Astrocyte (in vitro differentiated cells and primary cell): ENCODE results near the gene MYOZ1. TPM values are rescaled to one million over a fixed set of nuclear protein-coding genes. Genes with fewer than 3 reads are reported as not detected.

Experiments
- DNase-seq: peaks from one replicate; pipeline ENCODE4 v3.0.0-alpha.2; 2010; ENCODE audit warnings: low read depth
- FAIRE-seq: peaks from 2 replicates; lab custom pipeline; 2011; peaks lifted over from hg19 to GRCh38; lab: Jason Lieb, UNC
- H2AFZ ChIP-seq: 2 replicates; pipeline ENCODE4 v1.6.0; 2012; ENCODE audit warnings: low read depth, low read length, inconsistent platforms
- H3K27ac ChIP-seq: 2 replicates; pipeline ENCODE4 v1.5.1; 2011; ENCODE audit warnings: low read depth, low read length, inconsistent platforms
- H3K27me3 ChIP-seq: 2 replicates; pipeline ENCODE4 v1.6.0; 2011; ENCODE audit warnings: low read length, inconsistent platforms; ENCODE audit not compliant: insufficient read depth
- H3K36me3 ChIP-seq: 2 replicates; pipeline ENCODE4 v1.5.1; 2011; ENCODE audit warnings: low read length, inconsistent platforms; ENCODE audit not compliant: insufficient read depth
- H3K4me1 ChIP-seq: 2 replicates; pipeline ENCODE4 v1.5.1; 2011; ENCODE audit warnings: low read length, inconsistent platforms; ENCODE audit not compliant: insufficient read depth
- H3K4me2 ChIP-seq: 2 replicates; pipeline ENCODE4 v1.6.0; 2012; ENCODE audit warnings: low read length, inconsistent platforms
- H3K4me3 ChIP-seq: 2 replicates; pipeline ENCODE4 v1.5.1; 2011; ENCODE audit warnings: low read depth, mild to moderate bottlenecking, low read length, inconsistent platforms; ENCODE audit not compliant: insufficient read depth
- H3K79me2 ChIP-seq: 2 replicates; pipeline ENCODE4 v1.6.0; 2012; ENCODE audit warnings: mild to moderate bottlenecking, low read length, inconsistent platforms; ENCODE audit not compliant: insufficient read depth
- H3K9ac ChIP-seq: 2 replicates; pipeline ENCODE4 v1.6.0; 2012; ENCODE audit warnings: mild to moderate bottlenecking, low read length, inconsistent platforms
- H3K9me3 ChIP-seq: 2 replicates; pipeline ENCODE4 v1.5.1; 2012; ENCODE audit warnings: low read depth, mild to moderate bottlenecking, low read length, inconsistent platforms; ENCODE audit not compliant: insufficient read depth
- H4K20me1 ChIP-seq: 2 replicates; pipeline ENCODE4 v1.6.0; 2012; ENCODE audit warnings: low read length, inconsistent platforms; ENCODE audit not compliant: insufficient read depth
- H3K27ac Mint-ChIP-seq: one replicate; pipeline ENCODE4 v1.8.0; 2021; ENCODE audit warnings: mild to moderate bottlenecking, mixed read lengths; ENCODE audit not compliant: unreplicated experiment
- H3K27me3 Mint-ChIP-seq: one replicate; pipeline ENCODE4 v1.8.0; 2021; ENCODE audit warnings: low read depth, mixed read lengths; ENCODE audit not compliant: unreplicated experiment
- H3K36me3 Mint-ChIP-seq: one replicate; pipeline ENCODE4 v1.8.0; 2021; ENCODE audit warnings: low read depth, mixed read lengths; ENCODE audit not compliant: unreplicated experiment
- H3K4me1 Mint-ChIP-seq: one replicate; pipeline ENCODE4 v1.8.0; 2021; ENCODE audit warnings: low read depth, mixed read lengths; ENCODE audit not compliant: unreplicated experiment
- H3K4me3 Mint-ChIP-seq: one replicate; pipeline ENCODE4 v1.8.0; 2021; ENCODE audit warnings: mild to moderate bottlenecking, moderate library complexity, mixed read lengths; ENCODE audit not compliant: unreplicated experiment
- H3K9me3 Mint-ChIP-seq: one replicate; pipeline ENCODE4 v1.8.0; 2021; ENCODE audit warnings: mild to moderate bottlenecking, mixed read lengths; ENCODE audit not compliant: unreplicated experiment
- CTCF ChIP-seq: IDR thresholded peaks from 2 replicates; pipeline ENCODE4 v1.5.1; 2011; ENCODE audit warnings: low read depth, mild to moderate bottlenecking, inconsistent platforms, low read length, moderate library complexity; ENCODE audit not compliant: insufficient read depth
- EZH2 ChIP-seq: IDR thresholded peaks from 2 replicates; pipeline ENCODE4 v1.6.1; 2012; ENCODE audit warnings: mild to moderate bottlenecking, low read length, inconsistent platforms; ENCODE audit not compliant: insufficient read depth
- total RNA-seq: library from RNA; stranded (reverse); gene quantifications from 2 replicates; pipeline ENCODE4 v1.2.1, GENCODE V29; 2021

Gene MYOZ1
- total RNA-seq, 1 donor from 2014 or later: 2.2 TPM

- H3K27ac ChIP-seq: no peak overlapping the region
- no peak for FAIRE-seq
- Mint-ChIP-seq H3K27ac (peak overlapping the region; percentile 89), H3K9me3 (peaks cover 2% of the 10 kb centered on the region), H3K27me3 (no peaks in the 10 kb centered on the region), H3K4me1 (peaks cover 23% of the 10 kb centered on the region), H3K36me3 (no peaks in the 10 kb centered on the region), H3K4me3 (no peak overlapping the region)
- TF ChIP-seq EZH2 (no peak), CTCF (no peak)
- peaks cover 9% of the 10 kb centered on the region for H3K4me1 ChIP-seq
- peak; percentile 39 for DNase-seq
- no peaks in the 10 kb centered on the region for H3K79me2 ChIP-seq
- no peak overlapping the region for H3K4me3 ChIP-seq
- H2AFZ ChIP-seq: no peak overlapping the region
- no peaks in the 10 kb centered on the region for H4K20me1 ChIP-seq
- H3K9ac ChIP-seq: no peak overlapping the region
- H3K36me3 ChIP-seq: no peaks in the 10 kb centered on the region
- H3K4me2 ChIP-seq: no peak overlapping the region
- no peaks in the 10 kb centered on the region for H3K9me3 ChIP-seq
- no peaks in the 10 kb centered on the region for H3K27me3 ChIP-seq
These were observed 55.9 kb downstream of the MYOZ1 start for GRCh38 chr10:73585327-73585726.

GRCh38 chr10:73584737-73585136 is 56.5 kb downstream of the MYOZ1 start:
- Histone ChIP-seq H4K20me1 (no peaks in the 10 kb centered on the region), H3K4me3 (no peak overlapping the region), H3K27ac (no peak overlapping the region), H3K9me3 (no peaks in the 10 kb centered on the region), H3K27me3 (no peaks in the 10 kb centered on the region), H2AFZ (no peak overlapping the region), H3K36me3 (no peaks in the 10 kb centered on the region), H3K4me1 (peaks cover 9% of the 10 kb centered on the region), H3K79me2 (no peaks in the 10 kb centered on the region), H3K9ac (no peak overlapping the region), H3K4me2 (no peak overlapping the region)
- no peaks in the 10 kb centered on the region for H3K27me3 Mint-ChIP-seq
- H3K4me1 Mint-ChIP-seq: peaks cover 23% of the 10 kb centered on the region
- TF ChIP-seq EZH2 (no peak), CTCF (no peak)
- H3K4me3 Mint-ChIP-seq: peak overlapping the region; percentile 15
- H3K9me3 Mint-ChIP-seq: peaks cover 2% of the 10 kb centered on the region
- DNase-seq: peak; percentile 37
- no peak for FAIRE-seq
- peak overlapping the region; percentile 89 for H3K27ac Mint-ChIP-seq
- no peaks in the 10 kb centered on the region for H3K36me3 Mint-ChIP-seq

- no peaks in the 10 kb centered on the region for H4K20me1 ChIP-seq
- no peak overlapping the region for H3K4me3 Mint-ChIP-seq
These were observed 59.4 kb downstream of the MYOZ1 start for GRCh38 chr10:73581918-73582317.

More at GRCh38 chr10:73581918-73582317, 59.4 kb downstream of the MYOZ1 start:
- Histone ChIP-seq H3K4me1 (peaks cover 10% of the 10 kb centered on the region), H3K27ac (no peak overlapping the region), H2AFZ (no peak overlapping the region), H3K9ac (no peak overlapping the region), H3K27me3 (no peaks in the 10 kb centered on the region), H3K36me3 (no peaks in the 10 kb centered on the region), H3K79me2 (no peaks in the 10 kb centered on the region), H3K9me3 (no peaks in the 10 kb centered on the region), H3K4me2 (no peak overlapping the region), H3K4me3 (no peak overlapping the region)
- peaks cover 26% of the 10 kb centered on the region for H3K4me1 Mint-ChIP-seq
- DNase-seq: no peak
- peaks cover 2% of the 10 kb centered on the region for H3K9me3 Mint-ChIP-seq
- TF ChIP-seq CTCF (no peak), EZH2 (no peak)
- peak overlapping the region; percentile 60 for H3K27ac Mint-ChIP-seq
- no peaks in the 10 kb centered on the region for H3K27me3 Mint-ChIP-seq
- FAIRE-seq: no peak
- peaks cover 1% of the 10 kb centered on the region for H3K36me3 Mint-ChIP-seq

Other genes starting within 250 kb of the MYOZ1 start
- gene ANXA7, start 227.4 kb downstream of the MYOZ1 start, total RNA-seq: 74.7 and 79.6 TPM in 2 replicates
- 0.87 and 1.1 TPM in 2 replicates for gene MSS51, start 207.9 kb downstream of the MYOZ1 start, total RNA-seq
- 29.2 and 30.8 TPM in 2 replicates for gene PPP3CB, start 145.4 kb downstream of the MYOZ1 start, total RNA-seq
- gene USP54, start 50.1 kb downstream of the MYOZ1 start, total RNA-seq: 70.4 and 85.9 TPM in 2 replicates
- gene SYNPO2L, start 14.6 kb upstream of the MYOZ1 start, total RNA-seq: 1.0 and 1.2 TPM in 2 replicates
- 3.4 and 5.1 TPM in 2 replicates for gene AGAP5, start 56.6 kb upstream of the MYOZ1 start, total RNA-seq
- 96.1 and 99.0 TPM in 2 replicates for gene SEC24C, start 102.9 kb upstream of the MYOZ1 start, total RNA-seq
- 24.0 and 25.3 TPM in 2 replicates for gene CHCHD1, start 140.6 kb upstream of the MYOZ1 start, total RNA-seq
- gene ZSWIM8, start 144.1 kb upstream of the MYOZ1 start, total RNA-seq: 70.2 and 70.7 TPM in 2 replicates
- gene NDST2, start 170.1 kb upstream of the MYOZ1 start, total RNA-seq: 16.2 and 21.5 TPM in 2 replicates
- gene CAMK2G, start 233.1 kb upstream of the MYOZ1 start, total RNA-seq: 16.6 and 19.8 TPM in 2 replicates